IPS-18c (cell line): Measurements from ENCODE around the gene PDE4B.

Source experiments
- H3K4me3 ChIP-seq: 2 replicates; pipeline ENCODE4 v1.7.0; 2013; ENCODE audit warnings: low read depth, mild to moderate bottlenecking, low read length, moderate library complexity; ENCODE audit not compliant: insufficient read depth
- H3K9me3 ChIP-seq: one replicate; pipeline ENCODE4 v1.6.1; 2013; ENCODE audit warnings: mild to moderate bottlenecking, low read length, moderate library complexity; ENCODE audit not compliant: control insufficient read depth, insufficient read depth

The PDE4B gene

DNA sequence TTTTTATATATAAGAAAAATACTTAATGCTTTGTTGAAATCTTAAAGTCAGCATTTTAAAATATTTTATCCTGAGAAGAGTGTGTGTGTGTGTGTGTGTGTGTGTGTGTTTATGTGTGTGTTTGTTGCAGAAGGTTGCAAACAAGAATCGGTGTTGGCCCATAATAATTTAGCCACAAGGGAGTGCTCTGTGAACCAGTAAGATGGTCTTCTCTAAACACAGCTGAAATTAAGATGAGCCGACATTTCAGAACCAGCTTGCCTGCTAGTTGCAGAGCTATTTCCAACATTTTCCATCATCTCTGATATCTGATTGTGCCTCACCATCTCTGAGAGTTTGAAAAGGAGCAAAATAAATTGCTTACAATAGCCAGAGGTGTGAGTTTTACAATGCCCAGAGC lies 582.4 kb downstream of the PDE4B start:
- H3K9me3 ChIP-seq, result no peaks in the 10 kb centered on the region
- no peak overlapping the region for H3K4me3 ChIP-seq

DNA sequence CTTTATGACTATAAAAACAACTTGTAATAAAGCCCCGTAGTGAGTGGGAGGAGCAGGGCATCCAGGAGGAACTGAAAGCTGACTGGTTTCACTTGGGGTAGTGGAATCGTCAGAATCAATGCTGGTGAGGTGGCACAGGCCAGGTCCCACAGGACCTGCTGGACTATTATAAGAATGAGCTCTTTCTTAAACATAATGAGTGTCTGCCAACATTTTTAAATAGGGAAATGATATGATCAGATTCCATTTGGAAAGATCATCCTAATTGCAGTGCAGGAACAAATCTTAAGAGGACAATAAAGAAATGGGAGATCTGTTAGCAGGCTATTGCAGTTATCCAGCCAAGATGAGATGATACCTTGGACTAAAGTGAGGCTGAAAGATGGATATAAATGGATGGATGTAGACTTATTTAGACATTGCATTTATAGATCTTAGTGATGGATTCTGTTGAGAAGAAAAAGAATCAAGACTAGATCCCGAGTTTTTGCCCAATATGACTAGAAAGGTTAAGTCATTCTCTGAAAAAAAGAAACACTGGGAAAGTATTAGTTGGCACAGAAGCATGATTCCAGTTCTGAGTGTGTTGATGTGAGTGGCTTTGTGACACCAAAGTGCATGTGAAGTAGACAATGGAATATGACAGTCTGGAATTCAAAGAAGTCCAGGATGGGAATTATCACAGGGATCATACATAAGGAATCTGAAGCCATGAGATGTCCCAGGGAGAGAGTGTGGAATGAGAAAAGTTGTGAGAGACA lies 587.9 kb downstream of the PDE4B start:
- H3K4me3 ChIP-seq, result no peak overlapping the region

DNA sequence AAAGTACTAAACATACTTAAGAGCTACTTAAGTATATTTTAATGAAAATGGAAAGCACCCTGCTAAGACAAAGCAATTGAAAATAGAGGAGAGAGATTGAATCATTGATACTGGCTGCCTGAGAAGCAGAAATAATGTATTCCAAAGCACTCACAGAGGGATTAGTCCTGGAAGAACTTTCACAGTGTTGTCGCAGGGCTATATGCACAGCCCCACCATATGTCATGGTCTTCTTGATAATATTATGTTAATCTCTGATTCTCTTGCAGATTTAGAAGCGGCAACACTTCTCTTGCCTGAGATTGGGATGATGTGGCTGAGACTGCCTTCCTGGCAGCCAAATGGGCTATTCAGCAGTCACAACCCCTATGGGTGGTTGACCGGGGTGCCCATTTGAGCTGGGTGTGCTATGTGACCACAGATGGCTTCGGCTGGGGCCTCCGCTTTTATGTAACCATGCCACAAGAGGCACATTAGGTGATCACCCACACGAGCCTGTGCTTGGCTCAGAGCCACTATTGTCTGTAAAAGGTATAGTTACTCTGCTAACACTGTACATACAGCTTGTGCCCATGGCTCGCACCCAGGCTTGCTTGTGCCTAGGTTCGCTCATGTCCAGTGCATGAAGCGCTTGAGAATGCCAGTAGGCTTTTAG lies 589.1 kb downstream of the PDE4B start:
- Histone ChIP-seq H3K4me3 (no peak overlapping the region), H3K9me3 (peaks cover 9% of the 10 kb centered on the region)

More for the DNA sequence above, 587.9 kb downstream of the PDE4B start:
- peaks cover 9% of the 10 kb centered on the region for H3K9me3 ChIP-seq

DNA sequence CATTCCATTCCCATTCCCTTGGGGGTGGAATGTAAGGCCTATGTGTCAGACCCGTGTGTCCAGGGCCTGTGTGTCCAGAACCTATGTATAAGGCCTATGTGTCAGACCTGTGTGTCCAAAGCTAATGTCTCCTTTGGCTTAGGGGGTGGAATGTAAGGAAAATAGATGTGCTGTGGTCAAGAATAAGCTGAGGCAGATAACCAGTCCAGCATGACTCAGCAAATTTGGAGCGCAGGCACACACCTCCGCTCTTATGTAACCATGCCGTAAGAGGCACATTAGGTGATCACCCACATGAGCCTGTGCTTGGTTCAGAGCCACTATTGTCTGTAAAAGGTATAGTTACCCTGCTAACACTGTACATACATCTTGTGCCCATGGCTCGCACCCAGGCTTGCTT lies 590.5 kb downstream of the PDE4B start:
- H3K4me3 ChIP-seq, result no peak overlapping the region
- H3K9me3 ChIP-seq, result peaks cover 9% of the 10 kb centered on the region

DNA sequence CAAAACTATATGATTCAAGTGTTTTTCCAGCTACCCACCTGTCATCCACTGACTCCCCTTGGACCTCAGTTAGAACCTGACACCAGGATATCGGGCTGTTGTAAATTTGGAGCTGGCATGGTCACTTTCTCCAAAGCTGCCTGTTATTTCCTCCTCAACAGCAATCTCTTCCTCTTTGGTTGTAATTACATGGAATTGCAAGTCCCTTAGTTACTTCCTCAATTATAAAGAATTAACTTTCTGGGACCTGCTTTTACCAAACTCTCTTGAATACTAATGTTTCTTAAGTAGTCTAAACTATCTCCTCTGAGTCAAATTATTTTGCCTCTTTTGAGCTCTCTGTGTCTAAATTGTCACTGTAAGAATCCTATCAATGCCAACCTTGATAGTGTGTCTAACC lies 590.9 kb downstream of the PDE4B start:
- Histone ChIP-seq H3K9me3 (peaks cover 9% of the 10 kb centered on the region), H3K4me3 (no peak overlapping the region)

DNA sequence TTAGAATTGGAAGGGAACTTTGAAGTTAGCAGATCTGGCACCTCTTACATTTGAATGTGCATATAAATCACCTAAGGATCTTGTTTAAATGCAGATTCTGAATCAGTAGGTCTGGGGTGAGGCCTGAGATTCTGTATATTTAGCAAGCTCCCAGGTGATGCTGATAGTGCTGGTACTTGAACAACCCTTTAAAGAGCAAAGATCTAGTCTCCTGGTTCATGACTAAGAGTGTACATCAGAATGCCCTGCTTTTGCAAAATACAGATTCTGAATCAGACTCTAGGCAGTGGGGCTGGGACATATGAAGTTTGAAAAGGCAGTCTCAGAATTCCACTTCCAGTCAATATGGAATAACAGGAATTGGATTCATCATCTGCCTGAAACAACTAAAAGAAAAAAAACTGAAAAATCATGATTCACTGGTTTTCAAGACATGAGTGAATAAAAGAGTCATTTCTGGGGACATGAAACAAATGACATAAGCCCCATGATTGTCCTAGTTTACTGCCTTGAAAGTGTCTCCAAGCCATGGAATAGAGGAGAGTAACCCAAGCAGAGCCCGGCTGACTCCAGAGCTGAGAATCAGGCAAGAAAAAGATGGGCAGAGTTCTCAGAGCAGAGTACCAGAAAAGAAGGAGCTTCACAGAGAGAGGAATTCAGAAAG lies 591.7 kb downstream of the PDE4B start:
- H3K9me3 ChIP-seq, result peaks cover 9% of the 10 kb centered on the region
- no peak overlapping the region for H3K4me3 ChIP-seq

DNA sequence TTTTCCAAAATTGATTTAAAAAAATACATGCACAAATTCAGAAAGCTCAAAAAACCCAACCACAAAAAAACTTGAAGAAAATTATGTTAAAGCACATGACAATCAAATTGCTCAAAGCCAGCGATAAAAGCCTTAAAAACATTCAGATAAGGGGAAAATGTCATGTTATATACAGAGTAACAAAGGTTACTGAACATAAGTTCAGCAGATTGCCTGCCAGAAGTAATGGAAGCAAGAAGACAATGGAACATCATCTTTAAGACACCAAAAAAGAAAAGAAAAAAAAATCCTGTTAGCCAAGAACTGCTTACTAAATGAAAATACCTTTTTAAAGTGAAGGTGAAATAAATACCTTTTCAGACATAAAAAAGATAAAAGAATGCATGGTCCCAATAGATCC lies 594.0 kb downstream of the PDE4B start:
- H3K4me3 ChIP-seq, result no peak overlapping the region
- peaks cover 9% of the 10 kb centered on the region for H3K9me3 ChIP-seq

DNA sequence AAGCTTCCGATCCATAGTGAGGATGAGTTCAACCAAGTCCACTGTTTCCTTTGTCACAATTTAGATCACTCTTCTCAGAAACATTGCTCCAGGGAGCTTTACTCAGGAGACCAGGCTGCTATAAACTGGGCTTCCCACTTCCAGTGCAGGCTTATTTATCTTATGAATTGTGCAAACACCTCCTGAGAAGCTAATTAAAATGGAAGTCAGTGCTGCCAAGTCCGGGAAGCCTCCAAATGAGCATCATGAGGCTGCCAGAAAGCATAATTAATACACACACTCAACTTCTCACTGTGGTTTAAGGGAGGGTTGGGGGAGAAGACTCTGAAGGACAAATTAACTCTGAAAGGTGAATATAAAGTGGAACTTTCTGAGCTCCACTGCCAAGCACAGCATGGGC lies 596.2 kb downstream of the PDE4B start:
- H3K9me3 ChIP-seq, result no peaks in the 10 kb centered on the region
- no peak overlapping the region for H3K4me3 ChIP-seq

DNA sequence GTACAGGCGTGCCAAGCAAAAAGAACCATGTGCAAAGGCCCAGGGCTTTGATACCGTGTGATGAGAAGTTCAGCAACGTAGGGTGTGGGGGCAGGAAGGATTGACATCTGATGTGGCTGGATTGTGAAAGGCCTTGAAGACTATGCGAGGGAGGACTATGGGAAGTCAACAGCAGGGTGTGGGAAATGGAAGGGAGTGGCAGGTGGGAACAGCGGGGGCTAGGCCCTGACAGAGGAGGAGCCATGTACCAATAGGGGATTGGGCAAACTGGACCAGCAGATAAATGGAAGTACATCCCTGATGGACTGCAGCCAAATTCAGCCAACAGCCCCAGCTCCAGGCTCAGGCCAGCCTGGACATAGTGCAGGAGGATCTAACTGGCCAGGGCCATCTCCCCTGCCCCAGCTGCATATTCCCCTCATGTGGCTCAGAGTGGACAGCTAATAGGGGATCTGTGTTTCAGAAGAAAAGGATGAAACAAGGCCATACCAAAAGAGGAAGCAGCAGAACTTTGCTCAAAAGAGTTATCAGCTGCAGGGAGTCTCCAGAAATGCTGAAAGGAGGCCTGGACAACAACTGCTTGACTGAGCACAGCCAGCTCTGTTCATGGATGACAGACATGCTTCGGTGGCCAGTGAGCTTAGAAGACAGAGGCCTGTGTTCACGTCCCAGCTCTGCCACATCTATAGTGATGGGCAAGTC lies 601.0 kb downstream of the PDE4B start:
- H3K9me3 ChIP-seq, result no peaks in the 10 kb centered on the region
- H3K4me3 ChIP-seq, result no peak overlapping the region

DNA sequence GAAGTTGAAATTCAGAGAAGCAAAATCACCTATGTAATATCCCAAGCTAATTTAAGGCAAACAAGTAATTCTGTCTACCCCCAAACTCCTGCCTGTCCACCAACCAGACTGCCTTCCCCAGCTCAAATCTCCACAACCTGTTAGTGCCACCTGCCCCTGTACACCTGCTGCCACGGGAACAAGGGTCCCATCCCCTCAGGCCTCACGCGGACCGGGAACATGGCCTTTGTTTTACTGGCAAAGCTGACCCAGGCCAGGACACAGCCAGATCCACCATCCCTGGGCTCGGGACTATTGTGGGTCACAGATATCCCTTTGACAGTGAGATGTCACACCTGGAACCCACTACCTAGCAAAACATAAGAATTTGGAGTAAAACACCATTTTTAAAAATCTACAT lies 601.9 kb downstream of the PDE4B start:
- H3K4me3 ChIP-seq, result no peak overlapping the region
- H3K9me3 ChIP-seq, result no peaks in the 10 kb centered on the region

DNA sequence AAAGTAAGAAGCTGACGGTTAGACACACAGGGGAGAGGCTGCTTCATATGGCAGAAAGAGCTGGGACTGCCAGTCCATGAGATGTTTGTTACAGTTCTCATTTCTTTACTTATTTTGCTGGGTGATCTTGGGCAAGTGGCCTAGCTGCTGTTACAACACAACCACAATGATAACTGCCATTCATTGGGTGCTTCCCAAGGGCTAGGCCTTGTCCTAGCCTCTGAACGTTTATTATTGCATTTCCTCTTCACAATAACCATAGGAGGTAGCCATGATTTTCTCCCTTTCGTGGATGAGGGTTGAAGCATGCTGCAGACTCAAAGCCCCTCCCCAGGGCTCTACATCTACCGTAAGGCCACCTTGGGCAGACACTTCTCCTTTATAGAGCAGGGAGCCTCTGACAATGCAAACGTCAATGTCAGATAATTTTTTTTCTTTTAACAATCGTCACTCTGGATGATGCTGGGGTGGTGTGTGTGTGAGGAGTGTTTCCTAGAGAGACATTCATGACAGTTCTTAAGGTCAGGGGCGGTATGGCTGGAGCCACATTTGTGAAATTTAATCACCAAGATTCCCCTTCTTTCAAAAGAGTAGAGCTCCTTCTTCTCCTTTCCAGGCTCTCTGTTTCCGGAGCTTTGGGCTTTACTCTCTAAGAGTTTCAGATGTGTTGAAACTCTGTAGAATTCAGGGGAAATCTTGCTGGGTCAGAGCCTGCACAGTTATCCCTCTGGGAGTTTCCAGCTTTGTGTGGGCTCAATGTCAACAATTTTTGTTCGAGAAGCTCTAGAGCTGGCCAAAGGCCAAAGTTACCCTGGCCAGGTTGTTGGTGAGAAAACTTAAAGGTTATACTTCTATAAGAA lies 602.7 kb downstream of the PDE4B start:
- H3K9me3 ChIP-seq, result no peaks in the 10 kb centered on the region
- no peak overlapping the region for H3K4me3 ChIP-seq

DNA sequence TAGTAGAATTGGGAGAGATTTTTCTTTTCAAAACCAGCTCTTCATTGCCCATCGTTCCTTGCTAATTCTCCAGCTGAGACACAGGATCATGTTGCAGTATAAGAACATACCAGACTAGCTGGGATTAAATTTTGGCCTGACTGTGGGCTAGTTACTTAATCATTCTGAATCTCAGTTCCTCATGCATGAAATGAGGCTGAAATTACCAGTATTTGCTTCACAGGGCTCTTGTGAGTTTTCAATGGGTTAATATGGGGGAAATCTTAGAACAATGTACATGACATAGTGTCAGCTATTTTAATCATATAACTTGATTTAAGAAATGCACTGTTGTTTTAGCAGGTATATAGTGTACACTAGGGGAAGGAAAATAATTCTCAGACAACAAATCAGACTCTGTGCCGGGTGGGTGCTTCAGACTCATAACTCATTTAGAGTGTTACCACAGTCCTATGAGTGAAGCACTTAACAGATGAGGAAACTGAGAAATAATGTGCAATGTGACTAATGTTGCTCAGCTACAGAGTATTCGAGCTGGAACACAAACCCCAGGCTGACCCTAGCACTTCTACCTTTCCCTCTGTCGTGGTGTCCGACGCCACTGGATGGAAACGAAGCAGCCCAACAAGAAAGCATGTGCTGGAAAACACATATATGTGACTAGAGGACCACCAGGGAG lies 603.7 kb downstream of the PDE4B start:
- Histone ChIP-seq H3K9me3 (no peaks in the 10 kb centered on the region), H3K4me3 (no peak overlapping the region)

DNA sequence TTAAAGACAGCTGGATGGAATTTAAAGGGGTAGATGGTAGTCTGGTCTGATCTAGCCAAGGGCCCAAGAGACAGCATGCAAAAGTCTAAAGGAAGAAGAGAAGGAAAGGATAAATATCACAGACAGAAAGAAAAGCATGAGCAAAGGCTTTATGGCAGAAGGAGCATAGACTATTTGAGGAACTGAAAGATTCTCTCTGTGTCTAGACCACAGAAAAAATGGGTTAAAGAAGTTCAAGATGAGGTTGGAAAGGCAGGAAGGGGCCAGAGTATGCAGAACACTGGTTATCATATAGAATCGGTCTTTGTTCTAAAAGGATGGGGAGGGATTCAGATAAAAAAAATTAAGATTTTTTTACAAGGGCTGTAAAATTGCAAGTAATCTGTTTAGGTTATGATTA lies 604.5 kb downstream of the PDE4B start:
- H3K9me3 ChIP-seq, result peaks cover 2% of the 10 kb centered on the region

DNA sequence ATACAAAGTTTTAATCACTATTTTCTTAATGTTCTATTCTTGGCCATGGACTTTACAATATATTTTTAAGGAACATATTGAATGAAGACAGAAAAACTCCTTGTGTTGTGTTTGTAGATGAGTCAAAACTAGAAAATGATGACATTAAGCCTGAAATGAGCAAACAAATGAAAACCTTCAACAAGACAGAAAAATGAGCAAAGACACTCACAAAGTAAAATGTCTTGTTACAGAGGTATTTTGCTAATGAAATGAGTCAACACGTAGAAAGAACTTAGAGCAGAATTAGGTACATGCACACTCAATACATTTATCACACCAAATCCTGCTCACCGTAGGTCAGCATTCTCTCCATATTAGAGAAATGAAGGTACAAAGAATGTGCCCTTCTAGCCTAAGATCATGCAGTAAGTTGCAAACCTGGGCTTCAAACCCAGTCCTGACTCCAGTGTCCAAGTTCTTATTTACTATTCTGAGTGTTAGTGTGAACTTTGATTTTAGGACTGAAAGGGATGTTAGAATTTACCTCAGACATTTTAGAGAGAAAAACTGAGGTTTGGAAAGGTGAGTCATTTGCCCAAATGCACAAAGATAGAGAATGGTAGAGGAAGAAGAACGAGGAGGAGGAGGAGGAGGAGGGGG lies 607.3 kb downstream of the PDE4B start:
- peaks cover 2% of the 10 kb centered on the region for H3K9me3 ChIP-seq
- no peak overlapping the region for H3K4me3 ChIP-seq

More for the DNA sequence above, 604.5 kb downstream of the PDE4B start:
- no peak overlapping the region for H3K4me3 ChIP-seq

DNA sequence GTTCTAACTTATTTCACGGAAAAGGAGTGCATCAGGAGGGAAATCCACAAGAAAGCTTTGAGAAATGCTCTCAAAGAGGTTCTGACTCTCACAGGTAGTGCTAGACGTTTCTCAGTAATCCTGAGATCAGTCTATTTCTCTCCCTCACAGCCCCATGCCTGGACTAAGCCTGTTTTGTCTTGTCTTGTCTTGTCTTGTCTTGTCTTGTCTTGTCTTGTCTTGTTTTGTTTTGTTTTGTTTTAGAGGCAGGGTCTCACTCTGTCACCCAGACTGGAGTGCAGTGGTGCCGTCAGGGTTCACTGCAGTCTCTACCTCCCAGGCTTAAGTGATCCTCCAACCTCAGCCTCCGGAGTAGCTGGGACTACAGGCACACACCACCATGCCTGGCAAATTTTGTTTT lies 608.0 kb downstream of the PDE4B start:
- Histone ChIP-seq H3K4me3 (no peak overlapping the region), H3K9me3 (peaks cover 2% of the 10 kb centered on the region)

DNA sequence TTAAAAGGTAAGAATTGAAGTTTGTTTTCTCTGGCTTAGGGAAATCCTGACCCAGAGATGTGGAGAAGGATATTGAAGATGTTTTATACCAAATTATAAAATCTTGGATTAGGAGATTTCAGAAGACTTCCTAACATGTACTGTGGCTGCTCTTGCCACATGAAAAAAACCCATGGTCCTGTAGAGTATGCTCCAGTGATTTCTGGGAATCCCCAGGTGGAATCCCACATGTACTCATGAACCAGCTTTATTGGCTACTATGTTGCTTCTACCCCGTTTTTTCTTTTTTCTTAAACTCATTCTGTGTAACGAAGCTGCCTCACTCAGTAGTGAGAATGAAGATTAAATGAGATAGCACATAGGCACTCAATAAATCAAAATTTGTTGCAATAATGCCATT lies 608.5 kb downstream of the PDE4B start:
- peaks cover 2% of the 10 kb centered on the region for H3K9me3 ChIP-seq
- H3K4me3 ChIP-seq, result no peak overlapping the region
